Muscle layer of colon (tissue), 2 donors: ENCODE data around the gene NBPF19.
"Not testable (repeated sequence)": the region's sequence is repeated elsewhere in the genome, so short reads cannot be mapped to it uniquely, and the experiment has no call there.

ENCODE experiments used
- H3K27ac ChIP-seq: one replicate; pipeline ENCODE4 v1.7.0; 2013; ENCODE audit warnings: low read depth, mild to moderate bottlenecking, low read length, moderate library complexity
- H3K27me3 ChIP-seq, 2 donors: one replicate each; pipeline ENCODE4 v1.7.0; 2013; ENCODE audit warnings: low read length in 2 of 2, mild to moderate bottlenecking in 2 of 2; ENCODE audit not compliant: insufficient read depth in 2 of 2, control insufficient read depth in 1 of 2
- H3K36me3 ChIP-seq: one replicate; pipeline ENCODE4 v1.7.0; 2013; ENCODE audit warnings: mild to moderate bottlenecking, low read length; ENCODE audit not compliant: insufficient read depth
- H3K4me1 ChIP-seq: one replicate; pipeline ENCODE4 v1.7.0; 2013; ENCODE audit warnings: mild to moderate bottlenecking, low read length; ENCODE audit not compliant: insufficient read depth
- H3K4me3 ChIP-seq, 2 donors: one replicate each; pipeline ENCODE4 v1.7.0; 2013; ENCODE audit warnings: low read length in 2 of 2, low read depth in 1 of 2, mild to moderate bottlenecking in 1 of 2, moderate library complexity in 1 of 2
- H3K9ac ChIP-seq: one replicate; pipeline ENCODE4 v1.7.0; 2013; ENCODE audit warnings: low read length
- H3K9me3 ChIP-seq: one replicate; pipeline ENCODE4 v1.7.0; 2013; ENCODE audit warnings: mild to moderate bottlenecking, low read length
- donor health status: abdominal sarcoma.
- donor health status: Adenocarcinoma of cecum.

NBPF19 gene, protein sequence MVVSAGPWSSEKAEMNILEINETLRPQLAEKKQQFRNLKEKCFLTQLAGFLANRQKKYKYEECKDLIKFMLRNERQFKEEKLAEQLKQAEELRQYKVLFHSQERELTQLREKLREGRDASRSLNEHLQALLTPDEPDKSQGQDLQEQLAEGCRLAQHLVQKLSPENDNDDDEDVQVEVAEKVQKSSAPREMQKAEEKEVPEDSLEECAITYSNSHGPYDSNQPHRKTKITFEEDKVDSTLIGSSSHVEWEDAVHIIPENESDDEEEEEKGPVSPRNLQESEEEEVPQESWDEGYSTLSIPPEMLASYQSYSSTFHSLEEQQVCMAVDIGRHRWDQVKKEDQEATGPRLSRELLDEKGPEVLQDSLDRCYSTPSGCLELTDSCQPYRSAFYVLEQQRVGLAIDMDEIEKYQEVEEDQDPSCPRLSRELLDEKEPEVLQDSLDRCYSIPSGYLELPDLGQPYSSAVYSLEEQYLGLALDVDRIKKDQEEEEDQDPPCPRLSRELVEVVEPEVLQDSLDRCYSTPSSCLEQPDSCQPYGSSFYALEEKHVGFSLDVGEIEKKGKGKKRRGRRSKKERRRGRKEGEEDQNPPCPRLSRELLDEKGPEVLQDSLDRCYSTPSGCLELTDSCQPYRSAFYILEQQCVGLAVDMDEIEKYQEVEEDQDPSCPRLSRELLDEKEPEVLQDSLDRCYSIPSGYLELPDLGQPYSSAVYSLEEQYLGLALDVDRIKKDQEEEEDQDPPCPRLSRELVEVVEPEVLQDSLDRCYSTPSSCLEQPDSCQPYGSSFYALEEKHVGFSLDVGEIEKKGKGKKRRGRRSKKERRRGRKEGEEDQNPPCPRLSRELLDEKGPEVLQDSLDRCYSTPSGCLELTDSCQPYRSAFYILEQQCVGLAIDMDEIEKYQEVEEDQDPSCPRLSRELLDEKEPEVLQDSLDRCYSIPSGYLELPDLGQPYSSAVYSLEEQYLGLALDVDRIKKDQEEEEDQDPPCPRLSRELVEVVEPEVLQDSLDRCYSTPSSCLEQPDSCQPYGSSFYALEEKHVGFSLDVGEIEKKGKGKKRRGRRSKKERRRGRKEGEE (N-terminal part only)

DNA sequence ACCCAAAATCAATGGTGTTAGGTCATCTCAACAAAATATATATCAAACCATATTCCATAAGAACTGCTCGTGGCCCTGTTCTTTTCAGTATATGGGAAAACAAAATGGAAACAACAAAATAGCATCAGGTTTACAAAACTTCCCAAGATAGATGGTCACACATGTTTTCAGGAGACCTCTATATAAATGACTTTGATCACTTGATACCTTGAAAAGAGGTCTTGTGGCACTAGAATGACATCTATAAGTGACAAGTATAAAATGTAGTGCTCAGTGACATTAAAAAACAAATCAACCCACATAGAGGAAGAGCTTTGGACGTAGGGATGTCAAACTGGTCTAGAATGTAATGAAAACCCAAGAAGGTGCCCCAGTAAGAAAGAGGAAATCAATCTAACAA lies at the start of gene NBPF19:
Gene NBPF19 (plus strand): TSS at position 301 of the 400 bp plus-strand sequence. CDS start 888 bp downstream, outside the sequence.
- not testable (repeated sequence) for H3K27ac ChIP-seq, H3K27me3 ChIP-seq, H3K36me3 ChIP-seq, H3K9ac ChIP-seq, H3K4me1 ChIP-seq, H3K4me3 ChIP-seq, H3K9me3 ChIP-seq

DNA sequence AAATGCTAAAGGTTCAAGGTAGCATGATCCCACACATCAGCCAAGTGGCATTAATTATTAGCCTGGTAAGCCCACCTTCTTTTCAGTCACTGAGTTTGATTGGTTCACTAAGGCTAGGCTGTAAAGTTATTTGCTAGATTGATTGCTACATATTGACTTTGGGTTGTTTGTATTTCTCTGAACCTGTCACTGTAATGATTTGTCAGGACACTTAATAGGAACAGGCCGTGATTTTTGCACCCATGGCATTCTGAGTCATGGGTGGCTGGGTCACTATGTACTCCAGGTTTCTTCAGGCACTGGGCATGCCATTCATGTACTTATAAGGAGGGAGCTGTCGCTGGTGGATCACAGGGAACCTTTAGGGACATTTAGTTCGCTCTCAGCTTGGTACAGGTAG lies 46.5 kb upstream of the NBPF19 start:
- not testable (repeated sequence) for H3K4me1 ChIP-seq, H3K36me3 ChIP-seq, H3K27ac ChIP-seq, H3K9me3 ChIP-seq, H3K9ac ChIP-seq, H3K4me3 ChIP-seq, H3K27me3 ChIP-seq

DNA sequence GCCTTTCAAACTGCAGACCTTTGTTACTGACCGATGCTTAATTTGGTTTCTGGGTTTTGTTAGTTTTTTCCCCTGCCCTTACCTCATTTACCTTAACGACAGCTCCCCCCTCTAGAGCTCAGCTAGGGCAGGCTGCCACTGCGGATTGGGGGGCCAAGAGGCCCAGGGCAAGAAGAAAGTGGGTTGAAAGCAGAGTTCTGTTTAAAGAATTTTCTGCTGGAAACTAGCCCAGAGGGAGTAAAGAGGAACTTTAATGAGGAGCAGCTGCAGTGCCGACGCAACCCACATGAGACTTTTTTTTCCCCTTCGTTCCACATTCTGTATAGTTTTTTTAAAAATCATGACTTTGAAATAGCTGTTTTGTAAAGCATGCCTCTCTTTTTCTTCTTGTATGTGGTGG lies 29.4 kb upstream of the NBPF19 start:
- H3K27ac ChIP-seq: not testable (repeated sequence)

GRCh38 chr1:149452196-149452595 lies 22.6 kb upstream of the NBPF19 start:
- not testable (repeated sequence) for H3K4me1 ChIP-seq, H3K9ac ChIP-seq, H3K36me3 ChIP-seq, H3K4me3 ChIP-seq, H3K27me3 ChIP-seq, H3K27ac ChIP-seq, H3K9me3 ChIP-seq

More for the DNA sequence above, 29.4 kb upstream of the NBPF19 start:
- not testable (repeated sequence) for H3K4me1 ChIP-seq, H3K4me3 ChIP-seq, H3K9ac ChIP-seq, H3K27me3 ChIP-seq, H3K9me3 ChIP-seq, H3K36me3 ChIP-seq

DNA sequence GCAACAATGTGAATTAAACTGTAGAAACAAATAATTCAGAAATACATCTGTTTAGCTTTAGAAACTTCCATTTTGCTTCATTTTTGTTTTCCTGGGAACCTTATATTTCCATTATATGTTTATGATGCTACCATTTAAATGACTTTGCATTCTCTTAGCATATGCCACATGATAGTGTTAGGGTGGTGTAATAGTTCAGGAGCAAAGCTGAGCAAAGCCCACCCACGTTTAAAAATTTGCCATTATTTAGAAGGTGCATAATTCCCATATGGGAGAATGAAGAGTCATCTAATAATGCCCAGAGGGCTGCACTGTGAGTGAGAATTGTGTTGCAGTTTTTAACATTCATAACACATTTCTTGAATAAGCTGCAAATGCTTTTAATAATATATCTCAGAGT lies 22.2 kb upstream of the NBPF19 start:
- H3K27me3 ChIP-seq, H3K36me3 ChIP-seq: not testable (repeated sequence)

DNA sequence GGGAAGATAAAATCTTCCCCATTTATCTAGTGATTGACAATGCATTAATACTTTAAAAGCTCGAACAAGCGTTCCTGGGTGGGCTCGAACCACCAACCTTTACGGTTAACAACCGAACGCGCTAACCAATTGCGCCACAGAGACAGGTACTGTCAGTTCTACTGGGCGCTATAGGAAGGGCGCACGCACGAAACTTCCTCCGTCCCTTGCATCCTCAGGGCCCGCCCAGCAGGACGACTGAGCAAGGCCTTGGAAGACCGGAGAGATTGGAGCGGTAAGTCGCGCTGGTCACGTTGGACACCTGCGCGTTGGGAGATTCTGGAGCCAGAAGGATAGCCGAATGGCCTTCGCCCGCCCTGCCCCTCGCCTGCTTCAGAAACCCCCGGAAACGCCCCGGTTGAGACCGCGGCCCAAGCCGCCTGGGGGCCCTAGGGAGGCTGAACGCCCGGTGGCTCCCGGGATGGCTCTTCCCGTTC lies 83.5 kb downstream of the NBPF19 start:
- H3K36me3 ChIP-seq, H3K9ac ChIP-seq, H3K9me3 ChIP-seq, H3K27ac ChIP-seq, H3K4me1 ChIP-seq, H3K27me3 ChIP-seq: not testable (repeated sequence)
- H3K4me3 ChIP-seq: peak overlapping the region in 1 of 2 donors; percentile 38

More for the DNA sequence above, 22.2 kb upstream of the NBPF19 start:
- H3K9me3 ChIP-seq, H3K27ac ChIP-seq, H3K9ac ChIP-seq, H3K4me3 ChIP-seq, H3K4me1 ChIP-seq: not testable (repeated sequence)

DNA sequence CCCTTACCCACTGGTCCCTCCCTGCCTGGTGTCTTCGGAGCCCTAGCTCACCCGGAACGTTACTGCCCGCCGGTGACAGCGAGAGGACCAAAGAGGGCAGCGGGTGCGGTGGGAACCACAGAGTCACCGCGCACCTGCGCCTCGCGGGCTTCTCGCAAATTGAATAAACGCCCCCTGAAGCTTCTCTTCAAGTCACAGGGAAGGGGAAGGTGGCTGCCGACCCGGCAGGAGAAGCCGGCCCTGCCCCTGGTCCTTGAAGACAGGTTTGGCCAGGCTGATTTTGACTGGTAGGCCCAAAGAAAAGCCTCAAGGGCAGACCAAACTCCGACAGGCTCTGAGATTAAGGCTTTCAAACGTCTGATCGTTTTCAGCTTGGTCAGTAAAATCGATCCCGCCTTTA lies 87.0 kb downstream of the NBPF19 start:
- not testable (repeated sequence) for H3K36me3 ChIP-seq, H3K4me1 ChIP-seq, H3K27ac ChIP-seq, H3K9me3 ChIP-seq, H3K9ac ChIP-seq, H3K27me3 ChIP-seq, H3K4me3 ChIP-seq

DNA sequence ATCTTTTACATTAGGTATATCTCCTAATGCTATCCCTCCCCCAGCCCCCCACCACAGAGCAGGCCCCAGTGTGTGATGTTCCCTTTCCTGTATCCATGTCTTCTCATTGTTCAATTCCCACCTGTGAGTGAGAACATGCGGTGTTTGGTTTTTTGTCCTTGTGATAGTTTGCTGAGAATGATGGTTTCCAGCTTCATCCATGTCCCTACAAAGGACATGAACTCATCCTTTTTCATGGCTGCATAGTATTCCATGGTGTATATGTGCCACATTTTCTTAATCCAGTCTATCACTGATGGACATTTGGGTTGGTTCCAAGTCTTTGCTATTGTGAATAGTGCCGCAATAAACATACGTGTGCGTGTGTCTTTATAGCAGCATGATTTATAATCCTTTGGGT lies 90.6 kb downstream of the NBPF19 start:
- not testable (repeated sequence) for H3K36me3 ChIP-seq, H3K9ac ChIP-seq, H3K4me3 ChIP-seq, H3K27ac ChIP-seq, H3K9me3 ChIP-seq, H3K4me1 ChIP-seq, H3K27me3 ChIP-seq

DNA sequence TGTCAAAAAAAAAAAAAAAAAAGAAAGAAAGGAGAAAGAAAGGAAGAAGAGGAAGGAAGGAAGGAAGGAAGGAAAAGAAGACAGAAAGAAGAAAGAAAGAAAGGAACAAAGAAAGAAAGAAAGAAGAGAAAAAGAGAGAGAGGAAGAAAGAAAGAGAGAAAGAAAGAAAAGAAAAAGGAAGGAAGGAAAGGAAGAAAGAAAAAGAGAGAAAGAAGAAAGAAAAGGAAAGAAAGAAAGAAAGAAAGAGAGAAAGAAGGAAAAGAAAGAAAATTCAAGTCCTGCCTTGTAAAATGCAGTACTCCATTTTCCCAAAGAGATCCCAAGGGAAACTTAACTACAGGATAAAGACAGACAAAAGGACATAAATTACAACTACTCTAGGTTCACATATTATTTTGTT lies 97.9 kb downstream of the NBPF19 start:
- not testable (repeated sequence) for H3K4me3 ChIP-seq, H3K27me3 ChIP-seq, H3K36me3 ChIP-seq, H3K27ac ChIP-seq, H3K4me1 ChIP-seq, H3K9me3 ChIP-seq, H3K9ac ChIP-seq

DNA sequence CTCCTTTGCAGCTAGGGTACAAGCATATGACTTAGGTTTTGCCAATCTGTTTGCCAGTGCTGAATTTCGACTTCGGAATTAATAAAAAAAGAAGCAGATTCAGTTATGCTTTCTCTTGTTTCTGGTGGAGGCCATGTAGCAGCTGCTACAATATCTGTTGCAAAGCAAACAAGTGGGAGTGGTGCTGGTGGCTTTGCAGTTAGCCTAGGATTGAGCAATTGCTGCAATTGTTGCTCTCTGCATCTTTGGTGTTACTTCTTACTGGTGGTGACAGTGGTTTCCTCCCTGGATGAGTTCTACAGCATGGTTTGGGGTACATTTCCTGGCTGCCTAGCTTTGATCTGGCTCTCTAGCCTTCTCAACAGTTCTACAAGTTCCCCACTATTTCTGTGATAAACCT lies 110.7 kb downstream of the NBPF19 start:
- not testable (repeated sequence) for H3K9me3 ChIP-seq, H3K36me3 ChIP-seq, H3K9ac ChIP-seq, H3K4me1 ChIP-seq, H3K4me3 ChIP-seq, H3K27me3 ChIP-seq, H3K27ac ChIP-seq
